Erythroblast (primary cell): ENCODE results near the gene SGSM1.

ENCODE experiments used
- DNase-seq, 2 experiments: peaks; one replicate each; lab custom pipeline; 2025; lab: John Stamatoyannopoulos, UW
- GATA1 ChIP-seq: IDR thresholded peaks from 2 replicates; pipeline ENCODE4 v1.6.1; 2011; ENCODE audit warnings: low read depth, mild to moderate bottlenecking, control low read depth, low read length, moderate library complexity
- POLR2A ChIP-seq: IDR thresholded peaks from 2 replicates; pipeline ENCODE4 v1.6.1; 2011; ENCODE audit warnings: mild to moderate bottlenecking, low read length

Gene SGSM1

DNA sequence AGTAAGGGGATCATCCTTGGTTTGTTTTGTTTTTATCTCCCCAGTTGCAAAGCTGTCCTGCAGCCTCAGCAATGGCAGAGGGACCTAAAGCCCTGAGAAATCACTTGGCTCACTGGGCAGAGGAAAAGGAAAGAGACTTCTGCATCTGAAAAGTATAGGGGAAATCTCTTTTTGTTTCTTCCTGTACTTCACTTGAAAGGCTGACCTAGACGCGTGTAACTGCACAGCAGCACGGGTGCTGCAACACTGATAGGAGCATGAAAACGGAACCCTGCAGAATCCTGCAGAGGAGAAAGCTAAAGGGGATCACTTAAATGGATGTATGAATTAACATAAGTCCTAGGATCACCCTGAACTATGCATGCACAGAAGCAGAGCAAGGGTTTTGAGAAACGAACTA, 29.5 kb upstream of the SGSM1 start:
- TF ChIP-seq GATA1 (no peak), POLR2A (no peak)

DNA sequence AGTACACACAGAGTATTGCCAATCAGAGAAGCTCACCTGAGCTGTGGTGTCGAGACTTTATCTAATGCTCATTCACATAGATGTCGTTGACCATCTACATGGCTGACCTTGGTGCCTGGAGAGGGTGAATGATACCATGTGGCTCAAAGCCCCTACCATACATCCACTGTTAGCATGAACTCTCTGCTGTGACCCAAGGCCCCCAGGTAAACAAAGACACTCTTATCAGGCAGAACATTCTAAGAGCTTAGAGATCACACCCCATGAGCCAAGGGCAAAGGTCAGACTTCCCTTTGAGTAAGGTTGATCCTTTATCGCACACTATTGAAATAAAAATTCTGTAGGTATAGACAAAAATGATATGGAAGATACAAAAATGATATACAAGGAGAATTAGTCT, 16.5 kb upstream of the SGSM1 start:
- no peak for DNase-seq
- TF ChIP-seq GATA1: no peak
- TF ChIP-seq POLR2A: no peak

More for the DNA sequence above, 29.5 kb upstream of the SGSM1 start:
- DNase-seq: no peak

DNA sequence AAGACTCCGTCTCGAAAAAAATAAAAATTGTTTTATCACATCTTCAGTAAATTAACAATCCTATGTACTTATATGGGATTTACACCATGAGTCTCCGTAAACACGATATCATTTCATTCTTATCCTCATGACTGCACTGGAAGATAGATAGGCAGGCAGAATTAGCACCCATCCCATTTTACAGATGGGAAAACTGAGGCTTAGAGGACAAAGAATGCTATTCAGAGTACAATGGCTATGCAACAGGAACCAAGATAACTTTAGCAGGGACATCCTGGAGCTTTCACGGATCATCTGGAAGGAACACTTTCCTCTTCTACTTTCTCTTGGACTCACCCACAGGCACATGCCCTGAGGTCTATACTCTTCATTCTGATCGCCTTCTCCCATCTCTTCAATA, 14.6 kb upstream of the SGSM1 start:
- TF ChIP-seq POLR2A (no peak), GATA1 (no peak)
- DNase-seq: no peak

DNA sequence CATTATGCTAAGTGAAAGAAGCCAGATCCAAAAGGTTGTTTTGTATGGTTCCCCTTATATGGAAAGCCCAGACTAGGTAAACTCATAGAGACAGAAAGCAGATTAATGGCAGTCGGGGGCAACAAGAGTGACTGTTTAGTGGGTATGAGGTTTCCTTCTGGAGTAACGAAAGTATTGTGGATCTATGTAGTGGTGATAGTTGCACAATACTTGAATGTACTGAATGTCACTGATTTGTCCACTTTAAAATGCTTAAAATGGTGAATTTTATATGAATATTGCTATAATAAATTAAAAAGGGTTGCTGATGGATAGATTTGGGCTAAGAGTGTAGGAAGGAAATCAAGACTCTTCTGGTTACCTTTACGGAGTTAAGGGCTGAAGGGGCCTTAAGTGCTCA, 10.0 kb upstream of the SGSM1 start:
- DNase-seq: no peak

DNA sequence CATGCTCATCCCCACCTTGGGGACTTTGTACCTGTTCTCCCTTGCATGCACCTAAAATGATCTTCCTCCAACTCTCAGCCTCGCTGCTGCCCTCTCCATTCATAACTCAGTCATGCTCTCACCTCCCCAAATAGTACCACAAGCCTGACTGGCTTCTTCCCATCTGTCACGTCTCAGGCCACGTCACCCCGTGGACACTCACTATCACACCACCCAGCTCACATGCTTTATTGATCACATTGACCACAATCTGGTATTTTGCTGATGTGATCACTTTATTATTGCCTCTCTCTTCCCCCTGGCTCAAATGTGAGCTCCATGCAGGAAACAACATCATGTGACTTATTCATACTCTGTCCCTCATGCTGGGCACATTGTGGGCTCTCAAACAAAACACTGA, 9.2 kb upstream of the SGSM1 start:
- TF ChIP-seq POLR2A (no peak), GATA1 (no peak)
- no peak for DNase-seq

More for the DNA sequence above, 10.0 kb upstream of the SGSM1 start:
- TF ChIP-seq GATA1 (no peak), POLR2A (no peak)

DNA sequence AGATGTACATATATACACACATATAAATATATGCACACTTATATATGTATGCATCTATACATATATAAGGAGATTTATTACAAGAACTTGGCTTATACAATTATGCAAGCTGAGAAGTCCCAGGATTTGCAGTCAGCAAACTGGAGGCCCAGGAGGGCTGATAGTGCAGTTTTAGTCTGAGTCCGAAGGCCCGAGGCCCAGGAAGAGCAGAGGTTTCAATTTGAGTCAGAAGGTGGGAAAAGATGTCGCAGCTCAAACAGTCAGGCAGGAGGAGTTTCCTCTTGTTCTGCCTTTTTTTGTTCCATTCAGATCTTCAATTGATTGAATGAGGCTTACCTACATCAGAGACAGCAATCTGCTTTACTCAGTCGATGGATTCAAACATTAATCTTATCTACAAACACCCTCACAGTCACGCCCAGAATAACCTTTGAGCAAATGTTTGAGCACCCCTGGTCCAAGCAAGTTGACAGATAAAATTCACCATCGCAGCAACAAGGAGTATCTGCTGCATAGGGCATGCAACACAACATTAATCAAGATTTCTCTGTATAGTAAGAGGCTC, 4.0 kb upstream of the SGSM1 start:
- TF ChIP-seq POLR2A (no peak), GATA1 (no peak)
- DNase-seq: no peak

DNA sequence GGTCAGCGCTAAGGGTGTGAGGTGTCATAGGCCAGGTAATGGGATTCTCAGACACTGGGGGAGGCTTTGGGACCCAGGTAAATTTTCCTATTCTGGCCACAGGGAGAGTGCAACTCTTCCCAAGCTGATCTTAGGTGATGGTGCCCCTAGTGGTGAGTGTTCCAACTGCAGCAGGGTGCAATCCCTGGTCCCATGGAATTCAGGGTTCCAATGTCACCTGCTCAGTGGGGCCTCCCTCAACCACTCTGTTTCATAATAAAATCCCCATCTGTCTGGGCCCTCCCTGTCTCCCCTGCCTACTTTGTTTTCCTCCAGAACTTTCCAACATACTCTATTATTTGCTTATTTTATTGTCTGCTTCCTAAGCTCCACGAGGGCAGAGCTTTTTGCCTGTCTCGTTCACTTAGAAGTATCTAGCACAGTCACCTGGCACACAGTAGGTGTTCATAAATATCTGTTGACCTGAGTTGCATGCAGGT, 2.9 kb upstream of the SGSM1 start:
- no peak for TF ChIP-seq POLR2A
- TF ChIP-seq GATA1: no peak
- DNase-seq: peak; percentile 36 to 69

DNA sequence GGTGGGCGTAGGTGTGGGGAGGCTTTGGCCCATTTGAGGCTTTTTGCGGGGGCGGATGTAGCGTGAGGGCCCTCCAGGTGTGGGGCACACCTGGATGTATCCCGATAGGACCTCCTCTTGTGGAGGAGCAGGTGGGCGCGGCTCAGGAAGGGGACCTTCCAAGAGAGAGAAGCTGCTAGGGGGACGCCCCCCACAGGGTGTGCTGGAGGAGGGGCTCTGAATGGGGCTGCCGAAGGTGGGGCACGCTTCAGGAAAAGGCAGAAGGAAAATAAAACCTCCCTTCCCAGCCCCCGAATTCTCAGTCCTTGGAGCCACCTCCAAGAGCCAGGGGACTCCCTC, 621 bp downstream of the SGSM1 start:
- no peak for DNase-seq
- TF ChIP-seq GATA1 (no peak), POLR2A (no peak)

DNA sequence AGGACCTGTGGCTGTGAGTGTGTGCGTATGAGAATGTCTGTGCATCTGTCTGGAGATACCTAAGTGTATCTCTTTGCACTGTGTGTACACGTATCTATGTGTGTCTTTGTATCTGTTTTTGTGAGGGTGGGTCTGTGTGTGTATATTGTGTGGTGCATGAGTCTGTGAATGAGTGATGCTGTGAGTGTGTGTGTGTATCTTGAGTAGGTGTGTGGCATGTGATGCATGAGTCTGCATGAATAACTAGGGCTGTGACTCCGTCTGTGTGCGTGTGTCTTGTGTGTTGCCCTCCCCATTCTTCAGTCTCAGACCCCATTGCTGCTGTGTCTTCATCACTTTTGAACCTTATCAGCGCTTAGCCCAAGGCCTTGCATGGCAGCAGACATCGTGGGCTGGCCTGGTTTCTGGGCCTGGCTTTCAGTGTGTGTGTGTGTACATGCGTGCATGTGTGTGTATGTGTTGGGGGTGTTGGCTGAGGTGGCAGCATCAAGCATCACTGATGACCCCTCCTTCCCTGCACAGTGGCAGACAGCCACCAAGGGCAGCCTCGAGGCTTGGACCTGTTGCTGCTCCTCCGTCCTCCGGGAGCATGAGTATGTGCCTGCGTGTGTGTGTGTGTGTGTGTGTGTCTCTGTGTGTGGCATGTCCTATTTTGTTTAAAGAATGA, 1.4 kb downstream of the SGSM1 start:
- DNase-seq: no peak
- TF ChIP-seq GATA1 (no peak), POLR2A (no peak)

DNA sequence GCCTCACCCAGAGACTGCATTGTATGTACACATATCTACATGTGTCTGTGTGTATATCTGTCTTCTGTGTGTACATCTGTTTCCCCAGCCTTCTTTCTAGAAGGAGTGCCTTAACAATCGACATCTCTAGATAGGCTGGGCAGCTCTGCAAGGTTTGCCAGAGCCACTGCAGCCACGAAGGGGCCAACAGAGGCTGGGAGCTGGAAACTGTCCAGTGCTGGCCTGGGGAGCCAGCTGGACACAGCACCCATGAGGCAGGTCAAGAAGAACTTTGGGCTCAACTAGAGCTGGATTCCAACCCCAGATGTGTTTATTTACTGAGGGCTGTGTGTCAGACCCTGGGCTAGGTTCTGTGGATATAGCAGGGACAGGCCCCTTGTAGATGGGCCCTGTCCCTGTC, 3.3 kb downstream of the SGSM1 start:
- DNase-seq: no peak
- TF ChIP-seq GATA1: no peak
- no peak for TF ChIP-seq POLR2A

DNA sequence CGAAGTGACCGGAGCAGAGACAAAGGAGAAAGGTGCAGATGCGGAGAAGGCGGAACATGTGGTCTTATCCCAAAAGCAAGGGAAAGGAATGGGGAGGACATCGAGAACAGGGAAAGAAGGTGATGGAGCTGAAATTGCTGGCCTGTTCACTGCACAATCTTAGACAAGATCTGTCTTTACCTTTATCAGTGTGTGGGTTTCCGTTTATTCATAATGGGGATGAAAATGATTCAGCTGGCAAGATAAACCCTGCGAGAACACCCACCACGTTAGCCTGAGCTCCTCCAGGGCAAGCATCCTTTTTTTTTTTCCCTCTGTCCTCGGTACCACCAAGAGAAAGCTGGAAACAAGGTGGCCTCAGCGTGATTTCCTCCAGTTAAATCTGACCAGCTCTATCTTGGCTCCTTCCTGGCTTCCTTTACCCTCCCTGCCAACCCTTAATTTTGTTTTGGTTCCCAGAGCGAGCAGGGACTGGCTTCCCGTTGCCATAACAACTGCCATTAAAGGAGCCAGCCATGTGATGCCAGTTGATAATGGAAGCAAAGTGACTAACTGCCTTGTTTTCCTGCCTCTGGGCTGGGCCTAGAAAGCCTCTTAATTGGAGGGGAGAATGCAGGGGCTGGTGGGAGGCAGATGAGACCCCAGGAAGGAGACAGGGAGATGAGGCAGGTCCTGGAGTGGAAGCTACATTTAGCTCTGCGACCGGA, 4.2 kb downstream of the SGSM1 start:
- DNase-seq: no peak
- TF ChIP-seq GATA1: no peak

DNA sequence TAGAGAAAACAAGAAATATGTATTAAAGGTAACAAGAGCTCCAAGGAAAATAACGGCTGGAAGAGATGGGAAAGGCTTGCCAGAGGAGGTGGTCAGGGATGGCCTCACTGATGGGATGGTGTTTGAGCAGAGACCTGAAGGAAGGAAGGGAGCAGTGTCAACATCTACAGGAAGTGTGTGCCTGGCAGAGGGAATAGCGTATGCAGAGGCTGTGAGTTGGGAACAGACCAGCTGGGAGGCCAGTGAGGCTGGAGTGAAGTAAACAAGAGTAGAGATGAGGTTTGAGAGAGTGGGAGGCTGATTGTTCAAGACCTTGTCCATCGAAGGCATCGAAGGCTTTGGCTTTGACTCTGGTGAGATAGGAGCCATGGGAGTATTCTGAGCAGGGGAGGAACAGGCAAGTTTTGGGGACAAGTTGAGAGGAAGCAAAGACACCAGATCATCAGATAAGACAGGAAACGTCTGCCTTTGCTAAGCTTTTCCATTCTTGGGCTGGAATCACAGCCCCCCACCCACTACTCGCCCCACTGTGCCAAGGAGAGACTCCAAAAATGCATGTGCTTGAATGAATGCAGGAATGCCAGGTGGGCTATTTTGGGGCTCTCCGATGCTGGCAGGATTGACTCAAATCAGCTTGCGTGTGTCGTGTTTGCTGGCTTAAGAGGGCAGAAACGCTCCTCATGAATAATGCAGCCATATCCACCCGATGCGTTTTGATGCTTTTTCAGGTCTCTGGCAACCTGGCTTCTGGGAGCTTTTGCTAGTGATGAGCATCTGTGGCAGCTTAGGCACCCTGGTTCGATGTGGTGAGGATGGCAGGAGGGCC, 7.2 kb downstream of the SGSM1 start:
- no peak for DNase-seq
- no peak for TF ChIP-seq POLR2A
- no peak for TF ChIP-seq GATA1

DNA sequence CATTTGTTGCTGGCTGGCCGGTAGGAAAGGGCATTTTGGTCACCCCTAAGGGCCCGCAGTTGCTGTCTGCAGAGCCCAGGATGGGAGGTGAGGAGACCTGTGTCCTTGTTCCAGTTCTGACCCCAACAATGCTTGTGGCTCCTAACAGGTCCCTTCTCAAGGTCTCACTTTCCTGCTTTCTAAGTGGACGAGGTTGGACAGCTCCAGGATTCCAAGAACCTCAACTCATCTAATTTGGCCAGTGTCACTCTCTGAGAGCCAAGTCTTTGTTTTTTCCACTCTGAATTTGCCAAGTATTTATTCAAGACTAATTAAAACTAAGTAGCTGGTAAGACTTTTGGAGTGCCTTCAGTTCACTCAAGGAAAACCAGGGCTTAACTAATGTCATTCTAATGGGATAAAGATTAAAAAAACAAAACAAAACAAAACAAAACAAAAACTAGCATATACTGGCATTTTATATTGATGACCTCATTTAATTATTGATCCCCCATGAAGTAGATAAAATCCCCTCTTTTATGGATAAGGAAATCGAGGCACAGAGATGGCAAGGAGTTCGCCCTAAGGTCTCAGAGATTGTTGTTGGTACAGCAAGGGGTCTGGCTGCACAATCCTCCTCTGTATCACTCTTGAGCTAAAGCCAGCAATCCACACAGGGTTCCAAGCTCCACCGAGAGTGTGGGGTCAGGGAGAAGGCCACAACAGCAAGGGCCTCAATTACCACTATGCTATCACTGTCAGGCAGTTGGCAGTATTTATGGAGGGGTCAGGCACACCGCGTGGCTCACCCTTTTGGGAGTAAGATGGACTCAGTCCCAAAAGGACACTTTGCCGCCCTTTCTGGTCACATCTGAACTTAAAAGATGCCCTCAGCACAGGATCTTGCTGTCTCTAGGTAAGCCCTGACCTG, 8.1 kb downstream of the SGSM1 start:
- DNase-seq: no peak
- no peak for TF ChIP-seq GATA1
- no peak for TF ChIP-seq POLR2A

DNA sequence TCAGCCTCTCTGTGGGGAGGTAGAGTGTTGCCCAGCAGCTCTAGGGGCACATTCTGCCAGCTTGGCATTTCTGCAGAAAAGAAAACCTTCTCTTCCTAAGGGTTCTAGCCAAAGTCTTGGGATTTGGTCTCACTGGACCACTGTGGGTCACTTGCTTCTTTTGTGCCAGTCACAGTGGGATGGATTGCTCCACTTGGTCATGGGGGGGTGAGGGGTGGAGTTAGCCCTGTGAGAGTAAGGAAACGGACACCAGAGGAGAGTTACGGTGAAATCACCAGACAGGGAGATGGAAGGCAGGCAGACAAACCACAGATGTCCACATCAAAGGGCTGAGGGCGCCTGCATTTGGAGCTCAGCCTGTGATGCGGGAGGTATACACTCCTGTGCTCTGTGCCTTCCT, 10.8 kb downstream of the SGSM1 start:
- no peak for DNase-seq
- no peak for TF ChIP-seq GATA1
